ENCODE measurements around the gene SLC9C1.
A peak's percentile ranks its signal among the peaks of the same experiment; 100 is the strongest.

GRCh38 chr3:112117841-112118571 is 176.0 kb downstream of the SLC9C1 start:
- TF ChIP-seq EZH2phosphoT487 (IDR thresholded peaks at IDR 0.05; ENCODE audit: borderline replicate concordance, low read length), result no peak
- TF ChIP-seq CTCF (IDR thresholded peaks at IDR 0.05; ENCODE audit: low read depth, low read length, poor library complexity, severe bottlenecking), result peak; percentile 37

All from DOHH2 (cell line).